ENCODE results near the gene ISL2.
A peak's percentile ranks its signal among the peaks of the same experiment; 100 is the strongest.

Gene ISL2

DNA sequence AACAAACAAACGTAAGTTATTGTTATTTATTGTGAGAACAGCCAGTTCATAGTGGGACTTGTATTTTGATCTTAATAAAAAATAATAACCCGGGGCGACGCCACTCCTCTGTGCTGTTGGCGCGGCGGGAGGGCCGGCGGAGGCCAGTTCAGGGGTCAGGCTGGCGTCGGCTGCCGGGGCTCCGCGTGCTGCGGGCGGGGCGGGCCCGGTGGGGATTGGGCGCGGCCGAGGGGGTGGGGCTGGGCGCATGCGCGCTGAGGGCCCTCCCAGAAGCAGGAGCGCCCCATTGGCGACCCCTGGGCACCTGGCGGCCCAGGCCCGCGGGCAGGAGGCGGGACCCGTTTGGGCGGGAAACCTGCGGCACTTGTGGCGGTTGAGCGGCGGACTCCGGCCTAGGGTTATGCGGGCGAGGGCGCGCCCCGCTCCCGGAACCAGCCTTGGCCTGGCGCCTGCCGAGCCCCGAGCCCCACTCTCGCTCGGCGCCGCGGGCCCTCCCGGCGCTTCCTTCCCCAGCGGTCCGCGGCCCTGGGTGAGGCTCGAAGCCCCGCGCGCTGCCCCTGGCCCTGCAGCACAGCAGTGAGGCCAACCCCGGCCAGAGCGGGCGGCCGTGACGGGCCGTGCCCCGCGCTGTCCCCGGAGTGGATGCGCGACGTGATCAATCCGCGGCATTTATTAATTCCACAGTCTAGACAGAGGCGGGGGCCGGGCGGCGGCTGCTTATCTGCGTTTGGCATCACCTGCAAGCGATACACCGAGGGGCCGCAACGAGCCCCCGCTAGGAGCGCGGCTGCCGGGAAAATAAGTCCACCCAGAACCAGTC, 6.0 kb downstream of the ISL2 start:
- peak; percentile 14 for DNase-seq

DNA sequence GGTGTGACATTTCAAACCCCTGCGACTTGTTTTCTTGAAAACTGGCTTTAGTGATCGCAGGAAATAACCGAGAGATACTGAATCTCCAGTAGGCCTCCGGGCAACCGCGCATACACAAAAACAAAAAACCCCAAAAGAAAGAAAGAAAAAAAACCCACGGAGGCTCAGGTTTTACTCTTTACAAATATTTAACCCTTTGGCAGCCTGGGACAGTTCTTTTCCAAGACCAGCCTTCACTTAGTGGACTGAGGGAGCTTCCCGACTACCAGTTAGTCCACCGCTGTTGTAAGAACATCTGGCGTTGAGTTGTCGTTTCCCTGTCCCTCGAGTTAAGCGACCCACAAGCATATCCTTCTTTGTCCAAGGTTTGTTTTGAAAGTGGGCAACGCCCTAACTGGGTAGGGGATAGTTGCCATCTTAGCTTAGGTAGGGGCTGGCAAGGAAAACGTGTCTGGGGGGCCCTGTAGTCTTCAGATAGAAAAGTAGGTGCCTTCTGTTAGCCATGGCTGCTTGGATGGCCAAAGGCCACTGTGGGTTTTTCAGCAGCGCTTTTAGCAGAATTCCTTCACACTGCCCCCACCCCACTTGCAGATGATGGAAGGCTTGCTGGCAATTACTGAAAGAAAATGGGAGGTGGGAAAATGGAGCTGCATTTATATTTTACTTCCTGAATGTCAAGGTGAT, 6.9 kb downstream of the ISL2 start:
- no peak for DNase-seq

DNA sequence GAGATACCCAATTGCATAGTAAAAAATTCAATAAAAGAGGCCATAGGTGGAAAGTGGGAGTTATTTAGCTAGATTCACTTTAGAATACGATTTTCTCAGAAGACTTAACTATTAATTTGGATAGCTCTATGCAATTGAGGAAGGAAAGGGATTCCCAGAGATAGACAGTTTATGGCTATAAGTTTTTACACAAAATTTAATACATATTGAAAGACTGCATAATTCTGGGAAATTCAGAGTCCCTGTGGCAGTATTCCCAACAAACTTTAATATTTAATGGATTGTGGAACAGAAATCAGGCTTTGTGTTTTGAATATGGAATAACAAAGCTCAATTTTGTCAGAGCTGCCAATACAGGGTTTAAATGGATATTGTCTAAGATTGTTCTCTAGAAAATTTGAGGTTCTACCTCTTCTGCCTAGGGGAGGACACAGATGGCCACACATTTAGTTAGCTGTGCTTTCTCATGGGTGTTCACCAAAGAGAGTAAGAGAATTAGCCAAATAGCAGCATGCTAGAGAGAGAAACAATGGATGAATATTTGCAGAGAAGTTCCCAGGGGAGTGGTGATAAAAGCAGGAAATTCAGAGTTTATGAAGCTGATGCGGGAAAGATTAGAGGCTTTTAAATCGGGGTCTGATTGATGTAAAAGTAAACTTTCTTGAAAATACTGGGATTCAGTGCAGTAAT, 8.5 kb downstream of the ISL2 start:
- DNase-seq: no peak

DNA sequence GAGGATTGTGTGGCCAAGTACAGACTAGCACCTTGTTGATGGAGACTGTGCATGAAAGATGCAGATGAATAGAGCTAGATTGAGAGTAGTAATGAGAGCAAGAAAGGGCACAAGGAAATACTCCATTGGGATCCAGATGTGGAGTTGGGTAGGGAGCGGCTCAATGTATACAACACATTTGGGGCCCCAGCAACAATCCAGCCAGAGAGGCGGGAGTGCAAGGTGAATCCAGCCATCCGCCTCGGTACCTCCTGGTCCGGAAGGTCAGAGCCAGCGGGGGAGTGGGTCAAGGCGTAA, 9.0 kb downstream of the ISL2 start:
- no peak for DNase-seq

DNA sequence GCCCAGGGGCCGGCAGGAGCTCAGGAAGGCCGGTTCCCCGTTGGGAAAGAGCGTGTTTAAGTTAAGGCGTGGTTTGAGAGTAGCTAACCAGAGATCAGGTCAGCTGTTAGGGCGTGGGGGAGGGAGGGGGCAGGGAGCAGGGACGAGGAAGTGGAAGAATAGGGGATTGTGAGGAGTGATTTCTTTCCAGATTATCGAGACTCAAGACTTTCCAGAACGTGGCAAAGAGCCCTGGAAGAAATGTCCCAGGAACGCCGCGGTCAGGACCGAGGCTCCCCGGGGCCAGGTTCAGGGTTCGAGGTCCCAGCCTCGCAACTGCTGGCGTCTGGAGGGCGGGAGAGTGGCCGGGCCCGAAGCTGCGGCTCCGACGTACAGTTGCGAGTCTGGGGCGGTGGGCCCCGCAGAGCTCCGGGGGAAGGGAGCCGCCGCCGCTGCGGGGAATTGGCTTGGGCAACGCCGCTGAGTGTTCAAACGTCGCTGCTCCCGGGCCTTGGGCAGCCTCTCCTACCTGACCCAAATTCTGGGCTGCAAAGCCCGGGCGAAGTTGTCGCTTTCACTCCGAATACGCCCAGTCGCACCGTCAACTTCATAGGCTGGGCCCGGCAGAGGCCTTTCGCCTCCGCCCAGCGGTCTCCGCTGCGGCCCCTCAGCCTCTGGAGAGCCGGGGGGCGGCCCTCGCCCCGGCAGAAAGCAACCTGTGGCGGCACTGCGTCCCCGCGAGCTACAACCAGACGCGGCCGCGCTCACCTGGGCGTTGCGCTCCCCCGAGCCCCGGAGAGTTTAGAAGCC, 9.5 kb downstream of the ISL2 start:
- peak; percentile 50 for DNase-seq

DNA sequence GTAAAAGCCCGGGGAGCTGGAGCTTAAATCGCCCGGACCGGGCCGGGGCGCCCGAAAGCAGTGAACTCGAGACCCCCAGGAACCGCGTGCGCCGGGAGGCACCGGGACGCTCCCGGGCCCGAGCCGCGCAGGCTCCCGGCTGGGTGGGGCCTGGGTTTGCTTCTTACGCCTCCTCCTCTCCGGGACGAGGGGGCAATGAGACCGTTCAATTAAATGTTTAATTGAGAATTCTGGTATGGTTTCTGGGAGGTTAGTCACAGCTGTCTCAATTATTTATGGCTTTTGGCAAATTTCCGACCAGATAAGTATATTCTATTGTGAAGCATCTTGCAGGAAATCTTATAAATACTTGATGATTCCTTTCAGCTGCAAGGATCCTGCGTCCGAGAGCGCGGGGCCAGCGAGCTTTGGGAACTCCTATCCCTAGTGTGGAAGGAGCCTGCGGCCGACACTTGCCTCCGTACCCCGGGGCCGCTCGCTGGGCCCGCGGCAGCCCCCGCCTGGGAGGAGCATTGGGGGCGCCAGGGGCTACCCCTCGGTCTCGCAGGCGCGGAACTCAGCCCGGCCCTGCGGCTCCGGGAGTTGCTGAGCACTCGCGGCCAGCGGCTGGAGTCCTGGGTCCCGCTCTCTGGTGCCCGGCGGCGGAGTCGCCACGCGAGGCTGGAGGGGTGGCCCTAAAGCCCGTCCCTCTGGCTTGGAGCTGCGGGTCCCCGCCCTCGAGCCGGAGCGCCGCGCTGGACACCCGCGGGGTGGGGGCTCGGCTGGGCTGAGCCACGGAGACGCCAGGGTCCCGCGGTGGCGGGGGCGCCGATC, 10.3 kb downstream of the ISL2 start:
- DNase-seq: peak; percentile 9

DNA sequence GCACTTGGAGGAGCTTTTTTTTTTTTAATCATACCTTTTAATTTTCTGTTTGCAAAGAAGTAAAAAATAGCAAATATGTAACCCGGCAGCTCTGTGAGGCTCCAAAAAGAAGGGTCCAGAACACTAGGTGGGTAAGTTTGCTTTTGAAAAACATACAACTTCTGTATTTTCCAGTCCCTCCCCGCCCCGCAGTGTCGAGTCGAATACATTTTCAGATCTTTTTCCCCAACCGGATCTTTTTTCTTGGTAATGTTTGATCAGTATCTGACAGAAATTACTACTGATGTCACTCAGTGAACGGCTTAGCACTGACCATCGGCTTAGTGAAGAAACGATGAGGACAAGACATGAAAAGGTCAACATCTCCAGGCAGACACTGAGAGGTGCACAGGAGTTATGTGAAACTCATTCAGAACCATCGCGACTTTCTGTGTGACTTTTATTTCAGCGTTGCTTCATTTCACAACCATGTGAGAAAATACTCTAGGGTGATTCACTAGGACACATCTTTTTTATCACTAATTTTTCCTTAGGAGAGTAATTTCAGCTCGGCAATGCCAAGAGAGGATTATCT, 11.0 kb downstream of the ISL2 start:
- DNase-seq: no peak

DNA sequence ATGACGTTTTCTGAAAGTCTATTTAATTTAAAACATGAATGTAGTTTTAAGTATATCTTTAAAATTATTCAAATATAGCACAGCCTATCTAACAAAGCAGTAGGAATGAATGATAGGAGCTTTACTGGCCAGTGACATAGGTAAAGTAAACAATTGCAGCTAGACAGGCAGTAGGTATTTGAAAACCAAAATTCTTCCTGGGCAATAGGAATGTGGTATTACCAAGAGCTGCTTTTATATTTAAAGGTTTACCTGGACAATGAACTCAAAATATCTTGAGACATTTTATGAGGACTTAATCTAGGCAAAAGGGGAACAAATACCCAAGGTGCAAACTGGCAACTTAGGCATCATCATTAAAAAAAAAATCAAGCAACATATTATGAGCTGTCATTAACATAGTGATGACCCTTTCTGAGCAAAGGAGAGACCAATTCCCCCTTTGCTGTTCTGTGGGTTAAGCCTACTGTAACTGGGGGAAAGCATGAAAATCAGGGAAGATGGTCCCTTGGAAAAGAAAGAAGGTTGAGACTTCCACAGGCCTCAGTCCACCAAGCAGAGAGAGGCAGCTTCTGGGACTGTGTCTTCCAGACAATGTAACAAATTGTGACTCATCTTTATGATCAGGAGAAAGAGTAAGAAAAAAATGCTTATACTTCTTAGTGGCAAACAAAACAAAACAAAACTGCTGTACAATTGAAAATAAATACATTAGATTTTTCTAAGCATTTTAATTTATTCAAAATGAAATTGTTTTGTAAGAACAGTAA, 12.9 kb downstream of the ISL2 start:
- no peak for DNase-seq

DNA sequence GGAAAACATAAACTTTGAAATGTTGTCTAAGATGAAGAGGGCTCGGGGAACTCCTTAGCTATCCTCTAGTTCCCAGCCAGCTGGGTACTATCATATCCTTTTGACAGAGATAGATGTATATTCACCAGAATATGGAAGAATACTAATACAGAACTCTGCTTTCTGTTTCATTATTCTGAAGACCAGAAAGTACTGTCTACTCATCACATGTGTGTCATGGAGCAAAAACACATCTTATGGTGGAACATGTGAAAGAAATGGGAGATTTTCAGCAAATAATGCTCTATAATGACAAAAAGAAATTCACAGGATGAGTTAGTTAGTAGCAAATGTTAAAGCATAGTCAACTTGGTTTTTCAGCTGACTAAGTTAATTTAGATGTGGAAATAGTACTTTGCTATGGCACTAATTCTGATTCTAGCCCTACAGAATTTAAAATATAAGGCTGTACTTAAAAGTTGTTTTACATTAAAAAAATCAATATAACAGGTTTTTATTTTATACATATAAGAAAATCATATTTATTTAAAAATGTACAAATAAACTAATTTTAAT, 16.5 kb downstream of the ISL2 start:
- no peak for DNase-seq

DNA sequence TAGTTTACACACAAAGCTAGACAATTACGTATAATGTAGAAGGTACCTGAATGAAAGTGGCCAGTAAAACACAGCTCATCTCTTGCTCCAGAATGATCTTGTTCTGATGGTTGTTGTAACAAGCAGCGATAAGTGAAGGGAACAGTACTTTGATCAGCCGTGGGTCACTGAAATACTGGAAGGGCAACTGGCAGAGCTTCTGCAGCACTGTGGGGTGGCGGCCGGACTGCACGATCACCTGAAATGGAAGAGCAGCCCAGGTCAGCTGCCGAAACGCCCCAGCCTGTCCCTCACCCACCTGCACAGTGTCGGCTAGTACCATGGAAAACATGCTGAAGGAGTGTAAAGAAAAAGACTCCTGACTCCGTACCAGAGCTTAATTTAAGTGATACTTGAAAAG, 17.3 kb downstream of the ISL2 start:
- DNase-seq: no peak

DNA sequence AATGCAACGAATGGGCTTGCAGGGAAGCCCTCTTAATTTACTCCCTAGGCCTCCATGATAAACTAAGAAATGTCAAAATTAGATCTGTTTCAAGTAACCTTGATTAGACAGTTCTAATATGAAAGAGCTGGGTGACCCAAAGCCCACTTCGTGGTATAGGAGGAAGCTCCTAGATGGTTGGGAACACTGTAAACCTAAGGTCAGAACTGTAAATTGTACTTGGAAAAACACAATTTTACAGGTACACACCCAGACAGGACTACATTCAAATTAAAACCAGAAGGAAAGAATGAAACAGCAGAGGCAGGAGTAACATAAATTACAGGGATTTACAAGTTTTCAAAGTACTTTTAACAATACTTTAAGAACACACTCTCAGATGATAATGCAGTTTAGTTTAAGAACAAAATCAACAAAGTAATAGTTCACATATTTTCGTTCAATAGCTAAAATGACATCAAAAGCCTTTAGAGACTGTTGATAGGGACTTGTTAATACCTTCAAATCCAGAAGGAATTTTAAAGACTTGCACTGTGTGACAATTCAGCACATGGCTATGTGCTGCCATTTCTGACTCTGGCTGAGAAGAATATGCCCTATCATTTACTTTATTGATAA, 18.4 kb downstream of the ISL2 start:
- no peak for DNase-seq

DNA sequence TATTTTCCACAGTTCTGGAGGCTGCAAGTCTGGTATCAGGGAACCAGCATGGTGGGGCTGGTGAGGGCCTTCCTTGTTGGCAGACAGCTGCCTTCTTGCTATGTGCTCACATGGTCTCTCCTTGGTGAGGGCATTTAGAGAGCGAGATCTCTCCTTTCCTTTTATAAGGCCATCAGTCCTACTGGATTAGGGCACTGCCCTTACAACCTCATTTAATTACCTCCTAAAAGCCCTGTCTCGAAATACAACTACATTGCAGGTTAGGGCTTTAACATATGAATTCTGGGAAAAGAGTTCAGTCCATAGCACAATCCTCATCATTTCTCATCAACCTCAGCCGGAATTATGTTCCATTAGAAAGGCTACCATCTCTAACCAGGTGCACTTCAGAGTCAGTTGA, 21.9 kb downstream of the ISL2 start:
- no peak for DNase-seq

DNA sequence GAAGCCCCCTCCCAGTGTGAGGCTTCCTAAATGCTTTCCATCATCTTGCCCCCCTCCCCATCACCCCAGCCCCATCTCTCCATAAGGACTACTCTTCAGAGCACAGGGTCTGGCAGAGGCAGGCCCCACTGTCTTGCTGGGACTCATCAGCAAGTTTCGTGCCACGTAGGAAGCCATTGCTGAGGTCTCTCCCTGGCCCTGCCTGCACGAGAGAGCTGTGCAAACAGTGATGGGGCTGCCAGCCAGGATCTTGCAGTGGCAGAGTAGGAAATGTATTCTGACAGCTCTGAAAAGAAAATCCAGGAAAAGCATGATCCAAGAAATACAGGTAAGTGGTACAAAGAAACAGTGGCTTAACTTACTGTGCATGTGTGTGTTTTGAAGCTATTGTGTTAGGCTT, 22.6 kb downstream of the ISL2 start:
- no peak for DNase-seq

DNA sequence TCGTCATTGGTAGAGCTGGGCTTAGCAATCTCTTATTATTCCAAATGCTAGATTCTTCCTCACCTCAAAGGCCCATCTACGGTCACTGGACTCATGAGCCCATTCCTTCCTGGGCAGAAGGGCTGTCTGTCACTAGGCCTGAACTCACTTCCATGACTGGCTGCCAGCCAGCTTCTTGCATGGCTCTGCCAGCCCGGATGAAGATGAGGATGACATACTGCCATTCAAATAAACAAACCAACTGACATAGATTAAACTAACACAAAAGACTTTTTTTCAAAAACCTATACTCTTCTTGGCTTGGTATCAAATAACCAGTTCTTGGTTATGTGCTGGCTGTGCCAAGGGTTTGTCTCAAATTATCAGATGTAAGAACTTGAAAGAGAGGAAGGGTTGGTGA, 23.8 kb downstream of the ISL2 start:
- DNase-seq: no peak

DNA sequence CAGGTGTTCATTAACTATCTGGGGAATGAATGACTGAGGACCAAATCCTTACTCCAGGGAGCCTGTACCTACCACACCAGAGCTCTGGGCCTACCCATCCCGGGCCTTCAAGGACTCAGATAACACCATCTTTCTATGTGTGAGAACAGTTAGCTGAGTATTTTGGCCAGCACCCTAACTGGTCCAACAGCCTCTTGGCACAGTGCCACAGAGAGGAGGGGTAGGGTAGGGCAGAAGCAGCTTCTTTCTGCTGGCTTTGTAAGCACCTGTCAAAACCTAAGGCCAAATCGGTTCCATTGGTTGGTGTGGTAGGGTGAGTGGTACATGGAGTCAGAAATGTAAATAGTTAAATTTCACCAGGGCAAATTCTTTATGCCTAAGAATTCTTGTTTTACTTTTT, 26.7 kb downstream of the ISL2 start:
- no peak for DNase-seq

DNA sequence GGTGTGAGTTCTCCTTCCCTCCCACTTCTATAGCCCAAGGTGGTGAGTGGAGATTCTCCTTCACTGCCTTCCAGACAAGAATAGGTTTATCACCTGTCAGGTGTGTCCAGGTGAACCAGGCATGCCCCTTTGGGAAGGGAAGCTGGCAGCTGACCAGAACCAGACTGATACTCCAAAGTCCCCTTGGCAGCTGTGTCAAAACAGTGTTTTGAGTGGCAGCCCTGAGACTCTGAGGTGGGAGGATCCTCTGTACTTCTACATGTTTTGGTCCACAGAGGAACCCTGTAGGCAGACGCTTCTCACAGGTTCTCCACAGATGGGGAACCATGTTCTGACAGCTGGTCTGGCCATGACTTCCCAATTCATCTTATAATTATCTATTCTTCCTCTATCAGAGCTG, 30.1 kb downstream of the ISL2 start:
- no peak for DNase-seq

DNA sequence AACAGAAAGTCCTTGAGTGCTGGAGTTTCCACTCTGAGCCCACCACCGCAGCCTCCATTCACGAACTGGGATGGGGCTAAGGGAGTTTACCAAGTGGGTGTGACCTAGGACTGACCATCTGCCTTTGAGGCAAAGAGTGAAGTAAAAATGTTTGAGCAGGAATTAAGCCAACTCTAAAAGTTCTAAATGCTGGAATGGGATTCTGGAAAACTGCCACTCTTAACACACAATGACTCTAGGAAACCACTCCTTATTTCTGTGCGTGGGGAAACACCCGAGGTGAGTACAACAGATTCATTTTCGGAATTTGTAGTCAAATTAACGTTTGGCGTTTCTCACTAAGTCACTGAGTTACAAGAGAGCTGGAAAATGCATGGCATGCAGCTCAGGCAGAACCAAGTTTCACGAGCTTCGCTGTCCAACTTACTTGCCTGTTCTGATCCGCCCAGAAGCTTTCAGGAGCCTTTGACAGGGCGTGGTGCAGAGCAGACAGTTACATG, 31.6 kb downstream of the ISL2 start:
- no peak for DNase-seq

DNA sequence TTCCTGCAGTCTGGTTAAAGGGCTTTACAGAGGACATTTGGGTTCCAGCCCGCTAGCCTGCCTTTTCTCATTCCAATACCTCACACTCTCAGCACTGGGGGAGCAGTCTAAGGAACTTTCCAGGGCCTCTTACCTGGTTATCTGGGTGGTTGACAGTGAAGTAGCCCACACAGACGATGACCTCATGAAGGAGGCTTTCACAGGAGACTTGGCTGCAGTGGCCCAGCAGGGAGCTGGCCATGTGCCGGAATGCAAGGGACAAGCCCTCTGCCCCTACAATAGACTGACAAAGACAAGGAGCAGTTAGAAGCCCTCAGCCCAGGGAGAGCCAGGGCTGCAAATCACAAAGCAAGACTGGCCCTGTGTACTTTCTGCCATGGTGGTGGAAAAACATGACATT, 39.5 kb downstream of the ISL2 start:
- DNase-seq: no peak

DNA sequence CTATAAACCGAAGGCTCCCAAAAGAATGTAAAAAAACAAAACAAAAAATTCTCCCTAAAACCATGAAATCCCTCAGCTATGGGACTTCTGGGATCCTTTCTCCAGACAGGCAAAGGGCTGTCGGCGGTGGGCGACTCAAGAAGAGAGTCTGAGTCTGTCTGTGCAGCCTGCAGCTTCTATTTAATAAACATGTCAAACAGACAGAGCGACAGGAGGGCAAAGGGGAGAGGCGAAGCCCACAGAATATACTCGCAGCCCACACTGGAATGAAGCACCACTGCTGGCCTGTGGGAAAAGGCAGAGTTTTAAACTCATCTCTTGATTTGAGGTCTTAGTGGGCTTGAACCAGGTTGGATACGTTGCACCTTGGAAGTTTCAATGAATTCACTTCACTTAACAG, 40.2 kb downstream of the ISL2 start:
- no peak for DNase-seq

DNA sequence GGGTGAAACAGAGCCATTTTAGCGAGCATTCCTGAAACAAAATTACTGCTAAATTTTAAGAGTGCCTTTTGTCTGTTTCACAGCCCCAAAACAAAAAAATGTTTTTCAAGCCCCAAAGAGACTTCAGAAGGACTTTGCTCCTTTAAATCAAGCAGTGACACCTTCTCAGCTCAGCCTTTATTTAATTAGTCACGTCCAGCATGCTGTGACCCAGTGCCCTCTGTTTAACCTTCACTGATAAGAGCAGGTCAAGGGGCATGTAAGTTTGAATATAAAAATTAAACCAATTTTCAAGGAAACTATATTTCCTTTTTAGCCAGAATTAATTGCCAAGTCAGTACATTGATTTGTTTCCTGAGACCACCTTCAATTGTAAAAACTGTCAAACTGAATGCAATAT, 40.6 kb downstream of the ISL2 start:
- DNase-seq: no peak
